Trophoblast cell (in vitro differentiated cells and primary cell): ENCODE measurements around the gene DSTN.

ENCODE experiments used
- DNase-seq, 2 donors: peaks; one replicate each; pipeline ENCODE4 v3.0.0-alpha.2; 2016
- H2AFZ ChIP-seq: 2 replicates; pipeline ENCODE4 v1.6.1; 2013; ENCODE audit warnings: low read length, moderate library complexity, mild to moderate bottlenecking; ENCODE audit not compliant: insufficient read depth, poor library complexity
- H2AK5ac ChIP-seq: 2 replicates; pipeline ENCODE4 v1.6.1; 2013; ENCODE audit warnings: mild to moderate bottlenecking, low read length
- H2BK120ac ChIP-seq: 2 replicates; pipeline ENCODE4 v1.6.1; 2013; ENCODE audit warnings: low read length, mild to moderate bottlenecking, moderate library complexity; ENCODE audit not compliant: insufficient read depth, poor library complexity
- H2BK12ac ChIP-seq: 2 replicates; pipeline ENCODE4 v1.6.1; 2013; ENCODE audit warnings: mild to moderate bottlenecking, low read length, moderate library complexity
- H2BK5ac ChIP-seq: 2 replicates; pipeline ENCODE4 v1.6.1; 2013; ENCODE audit warnings: low read length, low read depth, moderate library complexity, mild to moderate bottlenecking; ENCODE audit not compliant: poor library complexity
- H3K14ac ChIP-seq: 2 replicates; pipeline ENCODE4 v1.6.1; 2013; ENCODE audit warnings: mild to moderate bottlenecking, low read length
- H3K18ac ChIP-seq: 2 replicates; pipeline ENCODE4 v1.6.1; 2013; ENCODE audit warnings: mild to moderate bottlenecking, low read length
- H3K23ac ChIP-seq: 2 replicates; pipeline ENCODE4 v1.6.1; 2013; ENCODE audit warnings: low read length
- H3K27ac ChIP-seq: 2 replicates; pipeline ENCODE4 v1.5.1; 2013; ENCODE audit warnings: low read depth, mild to moderate bottlenecking, inconsistent platforms, low read length, moderate library complexity
- H3K27me3 ChIP-seq: 2 replicates; pipeline ENCODE4 v1.6.1; 2013; ENCODE audit warnings: inconsistent platforms, mild to moderate bottlenecking, low read length, moderate library complexity; ENCODE audit not compliant: insufficient read depth
- H3K36me3 ChIP-seq, 2 experiments: 1 replicate in 1 of 2; 2 replicates in 1 of 2; pipeline ENCODE4 v1.6.1; 2013; ENCODE audit warnings: low read length in 2 of 2, mild to moderate bottlenecking in 2 of 2, moderate library complexity in 1 of 2; ENCODE audit not compliant: insufficient read depth in 2 of 2, control insufficient read depth in 1 of 2
- H3K4ac ChIP-seq: 2 replicates; pipeline ENCODE4 v1.6.1; 2013; ENCODE audit warnings: low read depth, mild to moderate bottlenecking, low read length, moderate library complexity
- H3K4me1 ChIP-seq, 2 experiments: 1 replicate in 1 of 2; 2 replicates in 1 of 2; pipeline ENCODE4 v1.6.1; 2013; ENCODE audit warnings: low read length in 2 of 2, mild to moderate bottlenecking in 2 of 2, moderate library complexity in 1 of 2; ENCODE audit not compliant: insufficient read depth in 2 of 2, control insufficient read depth in 1 of 2
- H3K4me2 ChIP-seq: 2 replicates; pipeline ENCODE4 v1.6.1; 2013; ENCODE audit warnings: inconsistent platforms, mild to moderate bottlenecking, low read length, moderate library complexity
- H3K4me3 ChIP-seq: 2 replicates; pipeline ENCODE4 v1.5.1; 2013; ENCODE audit warnings: mild to moderate bottlenecking, low read depth, low read length, inconsistent platforms
- H3K79me1 ChIP-seq: one replicate; pipeline ENCODE4 v1.6.1; 2013; ENCODE audit warnings: low read length
- H3K79me2 ChIP-seq: 2 replicates; pipeline ENCODE4 v1.6.1; 2013; ENCODE audit warnings: low read length, mild to moderate bottlenecking; ENCODE audit not compliant: control insufficient read depth, insufficient read depth, poor library complexity
- H3K9ac ChIP-seq: 2 replicates; pipeline ENCODE4 v1.6.1; 2013; ENCODE audit warnings: mild to moderate bottlenecking, low read length
- H3K9me3 ChIP-seq: 2 replicates; pipeline ENCODE4 v1.6.1; 2013; ENCODE audit warnings: low read depth, mild to moderate bottlenecking, control low read depth, inconsistent platforms, low read length; ENCODE audit not compliant: insufficient read depth
- H4K12ac ChIP-seq: 2 replicates; pipeline ENCODE4 v1.6.1; 2013; ENCODE audit warnings: low read depth, mild to moderate bottlenecking, low read length, moderate library complexity
- H4K8ac ChIP-seq: 2 replicates; pipeline ENCODE4 v1.6.1; 2013; ENCODE audit warnings: low read depth, mild to moderate bottlenecking, low read length, moderate library complexity
- H4K91ac ChIP-seq: one replicate; pipeline ENCODE4 v1.6.1; 2013; ENCODE audit warnings: low read depth, mild to moderate bottlenecking, low read length, moderate library complexity
- WGBS: extraction: QIAGEN DNeasy Blood & Tissue Kit; methylation state at CpG from one replicate; pipeline ENCODE4 v1.1.7; 2013; ENCODE audit warnings: missing lambda C conversion rate; ENCODE audit not compliant: insufficient read length, insufficient coverage; ENCODE audit errors: extremely low coverage; 5-methylcytosine and 5-hydroxymethylcytosine counted together

Gene DSTN

GRCh38 chr20:17587148-17587547, 17.3 kb downstream of the DSTN start:
- H2AFZ ChIP-seq, result no peak overlapping the region
- H3K18ac ChIP-seq, result no peak overlapping the region
- no peaks in the 10 kb centered on the region for H3K9me3 ChIP-seq
- no peak overlapping the region for H2BK12ac ChIP-seq
- H3K27ac ChIP-seq, result no peak overlapping the region
- no peak overlapping the region for H2BK5ac ChIP-seq
- H3K9ac ChIP-seq, result no peak overlapping the region
- no peaks in the 10 kb centered on the region for H3K27me3 ChIP-seq
- peaks cover 4 to 8% of the 10 kb centered on the region in 2 experiments for H3K36me3 ChIP-seq
- H3K14ac ChIP-seq, result no peak overlapping the region
- H3K4ac ChIP-seq, result peak overlapping the region; percentile 39
- no peak overlapping the region for H3K4me3 ChIP-seq
- no peak overlapping the region for H3K23ac ChIP-seq
- H4K8ac ChIP-seq, result no peak overlapping the region
- H3K79me2 ChIP-seq, result peaks cover 14% of the 10 kb centered on the region
- H2AK5ac ChIP-seq, result no peak overlapping the region
- no peak overlapping the region for H4K12ac ChIP-seq
- WGBS, result no CpG with 5 or more reads among the region's 1 CpG
- no peak overlapping the region for H4K91ac ChIP-seq
- H3K4me2 ChIP-seq, result no peak overlapping the region
- H2BK120ac ChIP-seq, result no peak overlapping the region
- H3K79me1 ChIP-seq, result no peaks in the 10 kb centered on the region
- H3K4me1 ChIP-seq, result no peaks in the 10 kb centered on the region
- no peak for DNase-seq

DNA sequence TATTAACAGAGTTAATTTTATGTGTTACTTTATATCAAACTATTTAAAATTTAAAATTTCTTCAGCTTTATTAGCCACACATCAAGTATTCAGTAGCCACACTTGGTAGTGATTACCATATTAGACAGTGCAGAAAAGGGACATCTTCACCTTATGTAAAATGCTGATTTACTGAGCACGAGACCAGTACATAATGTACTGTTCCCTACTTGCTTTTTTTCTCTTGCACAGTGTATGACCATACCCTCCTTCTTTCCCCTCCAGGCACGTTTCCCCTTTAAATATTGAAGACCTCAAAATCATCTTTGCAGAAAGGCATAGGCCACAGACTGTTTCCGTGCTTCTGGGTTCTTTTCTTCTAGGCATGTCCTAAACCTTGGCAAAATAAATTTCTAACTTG, 17.9 kb downstream of the DSTN start:
- Histone ChIP-seq H3K14ac (no peak overlapping the region), H4K91ac (no peak overlapping the region), H3K27me3 (no peaks in the 10 kb centered on the region), H4K8ac (no peak overlapping the region), H3K27ac (no peak overlapping the region), H3K9me3 (no peaks in the 10 kb centered on the region), H3K4me3 (no peak overlapping the region), H2BK12ac (no peak overlapping the region), H2BK120ac (no peak overlapping the region), H2AFZ (no peak overlapping the region), H3K4me2 (no peak overlapping the region), H3K79me2 (peaks cover 17% of the 10 kb centered on the region), H3K9ac (no peak overlapping the region), H4K12ac (no peak overlapping the region), H3K36me3 (peaks cover 5 to 8% of the 10 kb centered on the region in 2 experiments), H3K4ac (peak overlapping the region; percentile 59), H3K4me1 (peaks cover 0 to 3% of the 10 kb centered on the region in 2 experiments), H2AK5ac (no peak overlapping the region), H3K18ac (no peak overlapping the region), H3K79me1 (no peaks in the 10 kb centered on the region), H2BK5ac (no peak overlapping the region), H3K23ac (no peak overlapping the region)
- no CpG with 5 or more reads among the region's 3 CpGs for WGBS
- no peak for DNase-seq

GRCh38 chr20:17589161-17589834, 19.4 kb downstream of the DSTN start:
- H4K91ac ChIP-seq, result no peak overlapping the region
- no peaks in the 10 kb centered on the region for H3K9me3 ChIP-seq
- H3K4me3 ChIP-seq, result no peak overlapping the region
- H3K27me3 ChIP-seq, result no peaks in the 10 kb centered on the region
- H3K36me3 ChIP-seq, result peaks cover 5 to 8% of the 10 kb centered on the region in 2 experiments
- H3K4me1 ChIP-seq, result peaks cover 0 to 8% of the 10 kb centered on the region in 2 experiments
- H3K18ac ChIP-seq, result no peak overlapping the region
- no peak for DNase-seq
- H3K4ac ChIP-seq, result peak overlapping the region; percentile 88
- H4K8ac ChIP-seq, result no peak overlapping the region
- H3K9ac ChIP-seq, result no peak overlapping the region
- H2BK12ac ChIP-seq, result no peak overlapping the region
- H2AFZ ChIP-seq, result no peak overlapping the region
- H3K27ac ChIP-seq, result no peak overlapping the region
- no peak overlapping the region for H3K14ac ChIP-seq
- no peak overlapping the region for H3K4me2 ChIP-seq
- H4K12ac ChIP-seq, result no peak overlapping the region
- no peak overlapping the region for H2BK120ac ChIP-seq
- H3K23ac ChIP-seq, result no peak overlapping the region
- no peaks in the 10 kb centered on the region for H3K79me1 ChIP-seq
- peaks cover 15% of the 10 kb centered on the region for H3K79me2 ChIP-seq
- no peak overlapping the region for H2BK5ac ChIP-seq
- H2AK5ac ChIP-seq, result no peak overlapping the region
- no CpG with 5 or more reads among the region's 8 CpGs for WGBS

- no peak overlapping the region for H3K4me3 ChIP-seq
- H2AK5ac ChIP-seq, result no peak overlapping the region
- no peak overlapping the region for H3K4me2 ChIP-seq
- H3K27me3 ChIP-seq, result no peaks in the 10 kb centered on the region
- H2BK120ac ChIP-seq, result no peak overlapping the region
- no peak overlapping the region for H2BK5ac ChIP-seq
- no peak overlapping the region for H4K8ac ChIP-seq
- H3K36me3 ChIP-seq, result peaks cover 5 to 8% of the 10 kb centered on the region in 2 experiments
- H3K23ac ChIP-seq, result no peak overlapping the region
- no peak overlapping the region for H4K91ac ChIP-seq
- no peak overlapping the region for H3K27ac ChIP-seq
- H3K18ac ChIP-seq, result no peak overlapping the region
- H3K9ac ChIP-seq, result no peak overlapping the region
- peaks cover 3% of the 10 kb centered on the region for H3K79me1 ChIP-seq
- H3K9me3 ChIP-seq, result no peaks in the 10 kb centered on the region
- no peak overlapping the region for H3K14ac ChIP-seq
- H2AFZ ChIP-seq, result no peak overlapping the region
- no peak overlapping the region for H4K12ac ChIP-seq
- H3K4me1 ChIP-seq, result peaks cover 3 to 14% of the 10 kb centered on the region in 2 experiments
- peak in 1 of 2 donors; percentile 55 for DNase-seq
- peaks cover 17% of the 10 kb centered on the region for H3K79me2 ChIP-seq
- no peak overlapping the region for H3K4ac ChIP-seq
- no peak overlapping the region for H2BK12ac ChIP-seq
- WGBS, result no CpG with 5 or more reads among the region's 1 CpG
These were observed 20.4 kb downstream of the DSTN start for GRCh38 chr20:17590245-17590644.
